Stimulated activated CD4-positive, alpha-beta T cell treated with anti-CD3 and anti-CD28 coated beads, Interleukin-15, amount 100 ng/mL, for 48 hours (primary cell): ENCODE results near the gene TARP.
"Not testable (repeated sequence)": the region's sequence is repeated elsewhere in the genome, so short reads cannot be mapped to it uniquely, and the experiment has no call there.

ENCODE experiments used
- DNase-seq, 2 donors: peaks; one replicate each; pipeline ENCODE4 v3.0.0-alpha.2; 2020; ENCODE audit warnings: low read depth in 2 of 2

The TARP gene

DNA sequence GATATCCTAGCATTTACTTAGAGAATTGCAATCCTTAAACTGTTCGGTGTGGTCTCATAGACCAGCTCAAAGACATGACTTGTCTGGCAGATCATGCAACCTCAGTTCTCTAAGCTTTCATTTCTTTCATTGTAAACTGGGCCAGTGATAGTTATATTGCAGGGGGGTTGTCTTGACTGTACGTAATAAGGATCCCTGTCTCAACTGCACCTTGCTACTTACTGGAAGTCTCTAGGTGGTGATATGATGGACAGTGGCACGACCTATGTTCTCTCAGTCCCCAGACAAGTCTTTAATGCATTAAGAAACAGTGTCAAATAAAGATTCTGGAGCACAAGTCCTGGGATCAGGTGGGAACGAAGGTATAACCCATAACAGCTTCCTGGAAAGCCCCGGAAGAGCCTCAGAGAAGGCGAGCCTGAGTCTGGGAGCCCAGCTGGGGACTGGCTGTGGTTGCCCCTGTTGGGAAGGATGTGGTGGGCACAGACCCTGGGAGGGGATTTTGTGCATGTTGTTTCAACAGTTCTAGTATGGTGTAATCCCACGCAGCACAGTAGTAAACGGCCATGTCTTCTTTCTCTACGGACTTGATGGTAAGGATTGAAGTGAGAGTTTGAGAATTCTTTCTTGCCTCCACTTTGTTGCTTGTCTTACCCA lies 26.0 kb upstream of the TARP start:
- no peak for DNase-seq

DNA sequence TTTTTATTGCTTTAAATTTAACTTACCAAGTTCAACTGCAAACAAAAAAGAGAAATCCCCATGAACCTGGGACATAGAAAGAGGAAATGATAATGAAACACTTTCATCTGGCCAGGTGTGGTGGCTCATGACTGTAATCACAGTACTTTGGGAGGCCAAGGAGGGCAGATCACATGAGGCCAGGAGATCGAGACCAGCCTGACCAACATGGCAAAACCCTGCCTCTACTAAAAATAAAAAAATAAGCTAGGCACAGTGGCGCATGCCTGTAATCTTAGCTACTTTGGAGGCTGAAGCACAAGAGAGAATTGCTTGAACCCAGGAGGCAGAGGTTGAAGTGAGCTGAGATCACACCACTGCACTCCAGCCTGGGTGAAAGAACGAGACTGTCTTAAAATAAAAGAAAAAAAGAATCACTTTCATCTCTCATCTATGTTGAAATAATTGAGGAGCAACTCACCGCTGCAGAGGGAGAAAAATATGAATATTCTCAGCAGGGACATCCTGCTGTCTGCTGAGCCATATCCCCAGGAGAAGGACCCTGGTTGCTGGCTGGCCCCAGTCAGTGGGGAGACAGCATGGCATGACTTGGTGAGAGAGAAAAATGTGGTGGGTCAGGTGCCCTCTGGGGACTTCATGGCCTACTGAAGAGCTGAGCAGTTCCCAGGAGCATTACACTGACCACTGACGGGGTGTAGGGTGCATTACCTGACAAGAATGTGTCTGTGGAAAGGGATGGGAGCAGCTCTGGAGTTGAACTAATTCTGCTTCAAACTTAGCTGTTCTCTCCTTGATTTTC lies 22.8 kb upstream of the TARP start:
- no peak for DNase-seq

DNA sequence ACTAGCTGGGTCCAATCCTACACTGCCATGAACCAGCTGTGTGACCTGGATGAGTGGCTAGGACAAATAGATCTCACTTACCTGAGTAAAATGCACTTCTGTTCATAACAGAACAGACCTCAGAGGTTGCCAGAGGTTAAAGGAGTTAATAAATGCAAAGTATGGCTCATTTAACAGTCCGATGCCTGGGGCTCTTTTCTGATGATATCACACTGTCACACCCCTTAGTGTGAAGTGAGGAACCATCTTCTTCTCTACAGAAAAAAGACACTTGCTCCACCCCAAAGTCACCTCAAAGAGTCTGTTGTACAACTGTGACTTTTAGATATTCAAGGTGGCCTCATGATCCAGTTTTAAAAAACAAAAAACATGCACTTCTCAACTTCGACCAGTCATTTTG lies 21.5 kb upstream of the TARP start:
- no peak for DNase-seq

DNA sequence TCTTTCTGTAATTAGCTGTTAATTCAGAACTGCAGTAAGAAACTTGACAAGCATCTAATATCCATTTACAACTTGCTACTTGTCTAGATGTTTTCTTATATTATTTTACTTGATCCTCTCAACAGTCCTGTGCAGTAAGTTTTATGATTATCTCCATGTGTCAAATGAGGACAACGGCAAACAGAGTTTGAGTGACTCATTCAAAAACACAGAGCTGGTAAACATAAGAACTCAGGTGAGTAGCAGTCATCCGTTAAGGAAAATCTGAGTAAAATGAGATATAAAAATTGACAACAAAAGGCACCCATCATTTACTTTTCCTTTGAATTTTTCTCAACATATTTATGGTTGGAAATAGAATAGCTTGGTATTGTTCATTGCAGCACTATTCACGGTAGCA lies 19.0 kb upstream of the TARP start:
- no peak for DNase-seq

DNA sequence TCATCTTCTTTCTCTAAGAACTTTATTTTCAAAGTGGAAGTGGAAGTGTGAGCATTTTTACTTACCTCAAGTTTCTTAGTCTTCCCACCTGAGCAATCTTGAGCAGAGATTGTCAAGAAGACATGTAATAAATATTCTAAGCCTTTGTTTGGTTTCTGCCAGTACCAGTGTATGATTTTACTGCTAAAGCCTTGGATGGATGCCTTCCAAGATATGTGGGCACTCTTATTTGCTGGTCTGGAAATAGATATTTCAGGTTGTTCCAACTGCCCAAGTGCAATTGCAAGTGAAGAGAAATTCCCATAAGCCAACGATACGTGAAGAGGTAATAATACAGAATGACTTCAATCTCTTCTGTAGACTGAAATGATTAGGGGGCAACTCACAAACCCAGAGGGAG lies 18.2 kb upstream of the TARP start:
- DNase-seq: no peak

DNA sequence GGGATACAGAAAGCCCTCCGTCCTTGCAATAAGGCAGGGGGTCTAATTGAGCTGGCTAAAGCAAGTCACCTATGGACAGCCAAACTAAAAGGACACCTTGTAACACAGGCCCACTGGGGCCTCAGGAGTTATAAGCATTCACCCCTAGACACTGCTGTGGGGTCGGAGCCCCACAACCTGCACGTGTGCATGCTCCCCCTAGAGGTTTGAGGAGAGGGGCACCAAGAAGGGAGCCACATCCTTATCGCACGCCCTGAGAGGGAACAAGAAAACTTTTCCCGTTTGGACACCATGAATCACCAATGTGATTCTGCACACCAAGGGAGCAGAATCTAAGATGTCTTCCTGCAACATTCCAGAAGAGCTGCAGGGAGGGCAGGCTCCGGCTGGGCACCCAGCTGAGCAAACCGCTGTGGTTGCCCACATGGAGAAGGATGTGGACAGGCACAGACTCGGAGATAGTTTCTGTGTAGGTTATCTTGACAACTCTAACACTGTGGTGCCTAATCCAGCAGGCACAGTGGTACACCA lies 17.7 kb upstream of the TARP start:
- no peak for DNase-seq

DNA sequence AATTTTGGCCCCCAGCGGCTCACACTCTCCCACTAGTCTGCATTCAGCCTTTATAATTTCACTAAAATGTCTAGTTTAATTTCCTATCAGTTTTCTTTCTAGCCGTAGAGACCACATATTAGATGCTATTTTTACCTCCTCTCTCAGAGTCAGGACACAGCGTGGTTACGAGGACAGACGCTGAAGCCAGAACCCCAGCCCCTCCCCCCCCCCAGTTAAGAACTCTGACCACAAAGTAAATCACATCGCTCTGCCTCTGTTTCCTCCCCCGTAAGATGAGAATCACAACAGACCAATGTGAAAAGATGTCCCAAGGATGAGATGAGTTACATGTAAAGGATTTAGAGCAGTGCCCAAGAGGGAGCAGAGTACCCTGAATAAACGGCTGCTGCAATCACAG lies 11.1 kb upstream of the TARP start:
- DNase-seq: no peak

DNA sequence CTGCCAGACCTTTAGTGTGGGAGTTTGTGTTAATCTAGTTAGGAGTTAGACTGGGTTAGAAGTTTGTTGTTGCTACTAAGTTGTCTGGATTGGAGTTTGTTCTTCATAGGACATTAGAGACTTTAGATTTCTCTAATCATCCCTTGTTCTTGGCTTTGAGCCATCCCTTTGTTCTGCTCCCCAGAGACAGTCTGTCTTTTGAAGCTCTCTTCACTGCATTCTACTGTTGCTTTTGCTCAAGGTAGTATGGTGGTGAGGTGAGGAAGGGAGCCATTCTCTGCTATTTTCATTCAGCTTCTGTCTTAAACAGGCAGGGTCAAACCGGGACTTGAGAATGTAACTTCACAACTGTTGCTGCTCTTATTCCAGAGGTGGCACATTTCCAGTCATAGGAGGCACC lies 10.4 kb upstream of the TARP start:
- DNase-seq: no peak

DNA sequence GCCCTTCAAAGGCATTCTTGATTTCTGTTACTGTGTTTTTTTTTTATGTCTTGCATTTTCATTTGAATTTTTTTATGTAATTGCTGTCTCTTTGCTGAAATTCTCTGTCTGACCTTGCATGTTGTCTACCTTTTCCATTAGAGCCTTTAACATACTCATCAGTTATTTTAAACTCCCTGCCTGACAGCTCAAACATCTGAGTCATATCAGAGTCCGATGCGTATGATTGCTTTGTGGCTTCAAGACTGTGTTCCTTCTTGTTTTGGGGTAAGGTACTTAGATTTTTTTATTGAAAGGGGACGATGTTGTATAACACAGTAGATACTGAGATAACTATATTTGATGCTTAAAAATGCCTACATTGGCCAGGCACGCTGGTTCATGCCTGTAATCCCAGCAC lies 9.7 kb upstream of the TARP start:
- DNase-seq: no peak

DNA sequence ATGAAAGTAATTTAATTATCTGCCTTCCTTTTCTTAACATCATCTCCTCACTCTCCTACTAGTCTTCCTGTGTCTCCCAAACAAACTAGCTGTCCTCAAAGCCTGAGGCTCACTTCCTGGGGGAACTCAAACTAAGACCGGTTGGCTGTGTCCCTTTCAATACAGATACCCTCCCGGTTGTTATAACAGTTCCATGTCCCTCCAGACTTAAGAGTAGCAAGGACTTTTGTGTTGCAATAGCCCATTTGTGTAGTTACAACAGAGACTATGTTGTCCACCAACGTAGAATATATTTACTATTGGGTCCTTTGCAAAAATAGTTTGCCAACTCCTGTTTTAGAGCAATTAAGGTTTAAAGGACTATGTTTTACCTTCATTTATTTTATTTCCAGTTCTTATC lies 8.6 kb upstream of the TARP start:
- no peak for DNase-seq

DNA sequence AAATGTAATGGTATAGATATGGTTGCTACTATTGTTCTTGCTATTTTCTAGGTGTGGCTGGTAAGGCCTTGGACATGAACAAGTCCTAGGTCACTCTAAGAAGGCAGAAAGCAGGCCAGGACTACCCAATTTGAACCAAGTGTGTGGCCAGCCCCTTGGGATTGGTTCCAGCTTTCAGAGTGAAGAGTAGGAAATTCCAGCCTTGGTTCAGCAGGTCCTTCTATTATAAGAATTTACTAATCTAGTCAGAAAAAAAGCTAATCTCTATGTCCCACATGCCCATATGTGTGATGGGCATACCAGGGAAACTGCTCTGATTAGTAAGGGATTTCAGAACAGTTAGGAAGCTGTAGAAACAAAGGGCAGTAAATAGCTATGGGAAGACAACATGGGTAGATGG lies 7.8 kb upstream of the TARP start:
- DNase-seq: no peak

DNA sequence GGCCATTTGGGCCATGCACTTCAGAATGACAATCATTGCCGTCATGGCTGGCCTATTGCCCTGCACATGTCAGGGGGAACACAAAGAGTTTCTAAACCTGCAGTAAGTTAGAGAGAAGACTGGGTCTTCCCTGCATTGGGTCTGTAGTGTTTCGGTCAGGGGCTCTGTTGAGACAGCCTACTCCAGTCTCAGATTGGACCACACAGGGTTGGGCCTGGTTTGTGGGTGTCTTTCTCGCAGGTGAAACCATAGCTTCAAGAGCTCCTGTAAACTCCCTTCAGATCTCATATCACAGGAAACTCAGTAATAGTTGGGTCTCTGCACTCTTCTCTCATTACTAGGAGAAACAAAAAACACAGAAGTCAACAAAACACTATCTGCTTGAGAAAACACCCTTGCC lies 7.3 kb upstream of the TARP start:
- DNase-seq: no peak

DNA sequence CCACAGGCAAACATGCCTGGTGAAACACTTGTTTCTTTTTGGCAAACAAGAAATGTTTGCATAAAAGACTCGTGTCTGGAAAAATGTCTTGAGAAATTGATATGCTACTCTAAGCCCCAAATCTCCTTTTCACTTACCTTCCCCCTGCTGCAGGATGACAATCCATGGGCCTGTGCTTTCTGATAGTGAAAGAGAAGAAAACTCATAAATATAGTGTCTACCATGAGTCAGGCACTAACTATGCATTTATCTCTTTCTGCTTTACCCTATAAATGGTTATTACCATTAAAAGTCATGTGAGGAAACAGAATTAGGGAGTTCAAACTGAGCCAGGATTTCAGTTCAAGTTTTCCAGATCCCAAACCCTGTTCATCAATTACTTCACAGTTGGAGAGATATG lies 6.6 kb upstream of the TARP start:
- DNase-seq: no peak

DNA sequence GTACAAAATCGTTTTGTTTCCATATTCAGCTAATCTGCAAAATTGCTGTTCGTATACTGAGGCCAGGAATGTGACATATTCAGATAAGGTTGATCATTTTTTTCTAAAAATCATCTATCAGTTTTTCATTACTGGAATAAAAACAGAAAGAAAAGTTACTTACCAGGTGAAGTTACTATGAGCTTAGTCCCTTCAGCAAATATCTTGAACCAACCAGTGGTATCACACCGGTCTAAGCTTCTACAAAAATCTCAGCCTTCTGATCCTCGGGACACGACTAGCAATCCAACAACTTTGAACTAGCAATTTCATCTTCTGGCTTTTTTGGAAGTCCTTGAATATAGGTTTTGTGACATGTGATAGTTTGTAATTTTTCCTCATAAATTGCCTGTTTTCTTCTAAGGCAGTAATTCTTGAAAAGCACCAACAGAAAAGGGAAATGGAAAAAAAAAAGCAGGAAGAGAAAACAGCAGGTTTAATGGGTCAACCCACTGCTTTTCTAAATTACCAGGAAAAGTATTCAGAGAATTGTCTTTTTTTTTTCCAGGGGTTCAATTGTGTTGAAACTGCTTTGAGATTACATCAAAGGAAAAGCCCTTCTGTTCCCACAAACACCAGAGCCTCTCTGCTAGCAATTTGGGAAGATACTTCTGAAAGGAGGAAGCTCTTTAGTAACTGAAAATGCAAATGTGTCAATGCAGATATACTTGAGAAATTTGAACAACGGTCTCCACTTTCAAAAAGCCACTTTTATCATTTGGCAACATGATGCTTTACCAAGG lies 2.9 kb upstream of the TARP start:
- DNase-seq: no peak

DNA sequence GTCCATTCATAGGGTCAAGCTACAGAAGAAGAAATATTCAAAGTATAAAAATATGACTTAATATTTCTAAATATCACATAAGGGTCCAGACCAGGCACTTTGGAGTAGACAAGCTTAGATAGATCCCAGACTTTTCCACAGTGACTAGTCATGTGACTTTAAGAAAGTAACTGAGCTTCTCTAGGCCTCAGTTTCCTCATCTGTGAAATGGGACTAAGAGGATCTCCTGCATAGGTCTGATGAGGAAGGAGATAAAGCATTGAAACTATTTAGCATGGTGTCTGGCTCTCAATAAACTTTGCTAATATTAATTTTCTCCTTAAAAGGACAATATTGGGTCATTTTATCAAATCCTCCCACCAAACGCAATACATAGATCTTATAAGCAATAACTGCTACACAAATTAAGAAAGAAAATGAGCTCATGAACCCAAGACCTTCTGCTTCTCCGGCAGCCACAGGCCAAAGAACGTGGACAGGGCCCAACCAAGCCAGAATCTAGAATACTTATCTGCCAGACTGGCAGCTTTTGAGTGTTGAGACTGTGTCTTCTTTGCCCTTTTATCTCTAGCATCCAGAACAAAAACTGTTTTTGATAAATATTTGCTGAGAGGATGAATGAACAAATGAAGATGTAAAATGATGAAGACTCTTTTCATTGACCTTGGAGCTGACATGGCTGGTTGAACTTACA lies 1.6 kb upstream of the TARP start:
- DNase-seq: no peak

DNA sequence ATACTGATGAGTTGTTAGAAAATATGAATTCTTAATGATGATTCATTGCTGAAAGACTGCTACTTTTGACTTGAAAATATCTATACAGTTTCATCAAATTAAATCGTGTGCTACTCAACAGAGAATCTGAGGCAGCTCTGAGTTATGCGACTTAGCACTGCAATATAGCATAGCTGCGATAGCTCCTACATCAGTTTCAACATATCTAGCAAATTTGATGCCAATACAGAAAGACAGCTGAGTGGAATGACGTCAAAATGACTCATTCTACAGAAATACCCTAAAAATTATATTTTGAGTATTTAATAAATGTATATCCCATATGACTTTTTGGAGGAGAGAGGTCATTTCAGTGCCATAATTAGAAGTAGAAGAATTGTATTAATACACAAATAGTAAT lies 1.1 kb upstream of the TARP start:
- DNase-seq: no peak

DNA sequence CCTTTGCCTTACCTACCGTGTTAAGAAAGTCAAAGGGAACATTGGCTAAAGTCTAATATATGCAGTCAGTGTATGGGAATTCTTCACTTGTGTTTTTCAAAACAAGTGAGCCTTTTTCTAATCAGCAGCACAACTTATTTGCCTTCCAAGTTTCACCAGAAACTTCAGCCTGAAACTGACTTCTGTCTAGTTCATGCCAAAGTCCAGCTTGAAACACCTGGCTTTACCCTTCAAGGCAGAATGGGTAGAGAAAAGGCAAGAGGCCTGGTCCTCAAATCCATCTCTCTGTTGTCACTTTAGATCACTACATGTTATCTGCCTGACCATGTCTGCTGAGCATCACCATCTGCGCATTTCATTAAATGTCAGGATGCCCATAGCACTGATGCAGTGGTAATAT lies 3.0 kb downstream of the TARP start:
- DNase-seq: not testable (repeated sequence)

DNA sequence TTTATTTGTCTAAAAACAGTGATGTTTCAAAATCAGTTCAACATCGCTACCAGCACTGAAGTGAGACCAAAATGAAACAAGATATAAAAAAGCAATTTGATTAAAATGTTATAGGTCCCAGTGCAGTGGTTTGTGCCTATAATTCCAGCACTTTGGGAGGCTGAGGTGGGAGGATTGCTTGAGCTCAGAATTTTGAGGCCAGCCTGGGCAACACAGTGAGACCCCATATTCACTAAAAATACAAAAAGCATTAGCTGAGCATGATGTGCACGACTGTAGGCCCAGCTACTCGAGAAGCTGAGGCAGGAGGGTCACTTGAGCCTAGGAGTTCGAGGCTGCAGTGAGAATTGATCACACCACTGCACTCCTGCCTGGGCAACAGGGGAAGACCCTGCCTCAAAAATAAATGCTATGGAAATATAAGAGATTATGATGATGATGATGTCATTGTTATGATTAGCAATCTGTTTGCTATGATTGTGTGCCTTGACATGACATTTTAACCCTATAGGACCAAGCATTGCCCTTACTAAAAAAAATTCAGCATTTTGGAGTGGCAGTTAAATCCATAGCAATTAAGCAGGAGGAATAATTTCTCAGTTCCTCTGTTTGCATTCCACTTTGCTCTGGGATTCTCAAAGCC lies 3.6 kb downstream of the TARP start:
- DNase-seq: not testable (repeated sequence)

DNA sequence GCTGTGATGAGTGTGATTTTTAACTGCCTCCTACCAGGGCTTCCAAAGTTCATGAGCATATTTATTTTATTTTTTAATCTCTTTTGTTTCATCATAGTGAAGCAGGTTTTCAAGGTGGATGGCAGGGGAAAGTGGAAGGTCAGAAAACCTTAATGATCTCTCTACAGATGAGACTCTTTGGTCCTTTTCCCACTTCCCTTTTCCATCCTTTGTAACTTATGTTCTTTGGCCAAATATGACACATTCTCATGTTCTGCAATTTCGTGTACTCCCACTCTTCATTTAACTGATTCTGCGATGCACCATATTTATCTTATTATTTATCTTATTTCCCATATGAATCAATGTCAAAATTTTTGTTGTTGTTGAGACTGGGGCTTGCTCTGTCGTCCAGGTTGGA lies 7.5 kb downstream of the TARP start:
- not testable (repeated sequence) for DNase-seq

DNA sequence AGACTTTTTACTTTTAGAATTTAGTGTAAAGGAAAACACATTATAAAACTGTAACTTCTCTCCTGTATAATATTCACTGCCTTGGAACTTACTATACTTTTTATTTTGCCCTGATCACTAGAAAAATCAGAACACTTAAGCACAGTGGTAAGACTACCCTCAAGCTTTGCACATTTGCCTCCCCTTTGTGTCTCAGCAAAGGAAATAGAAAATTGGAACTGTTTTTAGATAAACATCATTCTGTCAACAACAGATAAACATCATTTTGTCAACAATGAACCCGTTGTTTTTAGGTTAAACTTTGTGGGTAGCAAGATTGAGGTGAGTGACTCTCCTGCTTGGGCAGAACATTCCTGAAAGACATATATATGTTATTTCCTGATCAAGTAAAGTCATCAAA lies 8.8 kb downstream of the TARP start:
- DNase-seq: not testable (repeated sequence)

DNA sequence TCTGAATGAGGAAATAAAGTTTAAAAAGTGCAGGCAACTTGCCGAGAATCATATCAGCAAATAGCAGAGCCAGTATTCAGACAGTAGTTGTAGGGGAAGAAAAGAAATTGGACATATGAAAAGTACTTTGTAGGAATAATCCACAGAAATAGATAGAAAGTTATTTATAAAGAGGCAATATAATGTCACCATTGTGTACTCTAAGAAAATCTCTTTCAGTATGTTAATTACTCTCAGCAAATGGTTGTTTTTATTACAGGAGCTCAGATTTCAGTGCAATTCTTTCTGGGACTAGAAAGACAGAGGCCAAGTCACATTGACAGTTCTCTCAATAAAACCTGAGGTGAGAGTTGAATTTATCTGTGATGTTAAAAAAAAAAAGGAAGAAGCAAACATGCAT lies 10.2 kb downstream of the TARP start:
- DNase-seq: not testable (repeated sequence)

DNA sequence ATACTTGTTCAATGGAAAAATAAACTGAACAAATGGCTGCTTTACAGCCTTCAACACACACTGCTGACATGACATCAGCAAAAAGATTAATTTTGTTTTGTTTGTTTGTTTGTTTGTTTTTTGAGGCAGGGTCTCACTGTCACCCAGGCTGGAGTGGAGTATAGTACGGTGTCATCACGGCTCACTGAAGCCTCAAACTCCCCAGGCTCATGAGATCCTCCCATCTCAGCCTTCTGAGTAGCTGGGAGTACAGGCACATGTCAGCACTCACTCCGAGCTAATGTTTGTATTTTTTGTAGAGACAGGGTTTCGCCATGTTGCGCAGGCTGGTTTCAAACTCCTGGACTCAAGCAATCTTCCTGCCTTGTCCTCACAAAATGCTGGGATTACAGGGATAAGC lies 10.9 kb downstream of the TARP start:
- no peak for DNase-seq
